SK-N-SH (cell line): Measurements from ENCODE around the gene CGB2.

Experiments
- CHD2 ChIP-seq: fragments of 150-350 bp; IDR thresholded peaks from 2 replicates; pipeline ENCODE4 v1.6.1; 2018; ENCODE audit warnings: low read length; ENCODE audit not compliant: partially characterized antibody
- EP300 ChIP-seq, 2 experiments: IDR thresholded peaks; 2 replicates each; pipeline versions ENCODE4 v1.4.0 to v1.6.1; 2012; ENCODE audit warnings: borderline replicate concordance in 1 of 2, low read depth in 1 of 2, low read length in 1 of 2
- FOXM1 ChIP-seq: IDR thresholded peaks from 2 replicates; pipeline ENCODE4 v1.4.0; 2012; ENCODE audit warnings: low read depth, mild to moderate bottlenecking
- POLR2AphosphoS5 ChIP-seq: IDR thresholded peaks from 2 replicates; pipeline ENCODE4 v1.6.1; 2012; ENCODE audit warnings: low read depth, low read length
- RAD21 ChIP-seq: IDR thresholded peaks from 2 replicates; pipeline ENCODE4 v1.6.1; 2012; ENCODE audit warnings: mild to moderate bottlenecking, low read length
- RFX5 ChIP-seq: IDR thresholded peaks from 2 replicates; pipeline ENCODE4 v1.6.1; 2012; ENCODE audit warnings: mild to moderate bottlenecking, improper control_type of control experiment, low read length
- SIN3A ChIP-seq: IDR thresholded peaks from 2 replicates; pipeline ENCODE4 v1.6.1; 2012; ENCODE audit warnings: low read depth, mild to moderate bottlenecking, low read length, moderate library complexity, borderline replicate concordance
- TAF1 ChIP-seq: IDR thresholded peaks from 2 replicates; pipeline ENCODE4 v1.6.1; 2012; ENCODE audit warnings: low read depth, mild to moderate bottlenecking, low read length, moderate library complexity, borderline replicate concordance
- YY1 ChIP-seq: IDR thresholded peaks from 2 replicates; pipeline ENCODE4 v1.4.0; 2012; ENCODE audit warnings: low read depth, mild to moderate bottlenecking
- TF ChIP-seq, protein P1 (sequence below): fragments of 200-600 bp; sonication (generic); IDR thresholded peaks from 2 replicates; pipeline ENCODE4 v1.6.1; 2017; ENCODE audit warnings: antibody characterized with exemption, mild to moderate bottlenecking, moderate library complexity
- TF ChIP-seq, protein P2 (sequence below): fragments of 150-350 bp; IDR thresholded peaks from 2 replicates; pipeline ENCODE4 v1.6.1; 2016; ENCODE audit warnings: mild to moderate bottlenecking, low read depth, low read length
- TF ChIP-seq, protein P3 (sequence below): IDR thresholded peaks from 2 replicates; pipeline ENCODE4 v1.4.0; 2012; ENCODE audit warnings: low read depth, borderline replicate concordance

DNA sequence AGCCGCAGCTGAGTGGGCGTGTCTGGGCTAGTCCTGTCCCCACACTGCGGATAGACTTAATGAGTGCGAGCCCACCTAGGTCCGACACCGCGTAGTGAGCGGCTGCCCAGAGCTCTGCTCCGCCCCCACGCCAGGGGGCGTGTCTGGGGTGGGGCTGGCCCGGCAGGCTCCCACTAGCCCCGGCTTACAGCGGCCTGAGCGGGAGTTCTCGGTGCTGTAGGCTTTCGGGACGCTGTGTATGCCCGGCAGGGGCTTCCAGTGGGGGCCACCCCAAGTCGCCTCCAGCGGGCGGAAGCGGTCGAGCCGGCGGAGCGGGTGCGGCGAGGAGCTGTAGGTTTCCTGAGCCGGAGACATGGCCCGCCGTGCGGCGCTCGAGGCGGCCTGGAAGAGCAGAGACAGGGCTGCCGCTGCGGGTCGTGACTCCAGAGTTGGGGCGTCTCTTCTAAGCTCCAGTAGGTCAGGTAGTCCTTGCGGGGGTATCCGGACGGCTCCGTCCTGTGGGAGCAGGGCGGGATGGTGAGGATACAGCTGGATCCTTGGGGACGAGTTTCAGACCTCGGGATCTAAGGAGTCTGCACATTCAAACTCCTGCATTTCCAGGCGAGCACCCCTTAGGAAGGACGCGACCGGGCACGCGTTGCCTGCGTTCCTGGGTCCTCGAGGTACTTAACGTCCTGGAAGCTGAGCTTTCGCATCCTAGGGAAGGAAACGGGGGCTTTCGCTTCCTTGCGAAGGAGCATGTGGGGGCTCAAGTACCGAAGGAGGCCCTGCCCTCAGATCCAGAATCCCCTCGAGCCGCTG, 24.6 kb downstream of the CGB2 start:
- TF ChIP-seq, protein P1, sequence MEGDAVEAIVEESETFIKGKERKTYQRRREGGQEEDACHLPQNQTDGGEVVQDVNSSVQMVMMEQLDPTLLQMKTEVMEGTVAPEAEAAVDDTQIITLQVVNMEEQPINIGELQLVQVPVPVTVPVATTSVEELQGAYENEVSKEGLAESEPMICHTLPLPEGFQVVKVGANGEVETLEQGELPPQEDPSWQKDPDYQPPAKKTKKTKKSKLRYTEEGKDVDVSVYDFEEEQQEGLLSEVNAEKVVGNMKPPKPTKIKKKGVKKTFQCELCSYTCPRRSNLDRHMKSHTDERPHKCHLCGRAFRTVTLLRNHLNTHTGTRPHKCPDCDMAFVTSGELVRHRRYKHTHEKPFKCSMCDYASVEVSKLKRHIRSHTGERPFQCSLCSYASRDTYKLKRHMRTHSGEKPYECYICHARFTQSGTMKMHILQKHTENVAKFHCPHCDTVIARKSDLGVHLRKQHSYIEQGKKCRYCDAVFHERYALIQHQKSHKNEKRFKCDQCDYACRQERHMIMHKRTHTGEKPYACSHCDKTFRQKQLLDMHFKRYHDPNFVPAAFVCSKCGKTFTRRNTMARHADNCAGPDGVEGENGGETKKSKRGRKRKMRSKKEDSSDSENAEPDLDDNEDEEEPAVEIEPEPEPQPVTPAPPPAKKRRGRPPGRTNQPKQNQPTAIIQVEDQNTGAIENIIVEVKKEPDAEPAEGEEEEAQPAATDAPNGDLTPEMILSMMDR = peak; percentile 39
- no peak for TF ChIP-seq SIN3A
- no peak for TF ChIP-seq POLR2AphosphoS5
- TF ChIP-seq, protein P2, sequence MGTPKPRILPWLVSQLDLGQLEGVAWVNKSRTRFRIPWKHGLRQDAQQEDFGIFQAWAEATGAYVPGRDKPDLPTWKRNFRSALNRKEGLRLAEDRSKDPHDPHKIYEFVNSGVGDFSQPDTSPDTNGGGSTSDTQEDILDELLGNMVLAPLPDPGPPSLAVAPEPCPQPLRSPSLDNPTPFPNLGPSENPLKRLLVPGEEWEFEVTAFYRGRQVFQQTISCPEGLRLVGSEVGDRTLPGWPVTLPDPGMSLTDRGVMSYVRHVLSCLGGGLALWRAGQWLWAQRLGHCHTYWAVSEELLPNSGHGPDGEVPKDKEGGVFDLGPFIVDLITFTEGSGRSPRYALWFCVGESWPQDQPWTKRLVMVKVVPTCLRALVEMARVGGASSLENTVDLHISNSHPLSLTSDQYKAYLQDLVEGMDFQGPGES = no peak
- TF ChIP-seq EP300 (IDR thresholded peaks at IDR 0.05; ENCODE audit: borderline replicate concordance in 1 of 2, low read depth in 1 of 2, low read length in 1 of 2) = no peak
- TF ChIP-seq CHD2 = no peak
- no peak for TF ChIP-seq RAD21
- no peak for TF ChIP-seq RFX5
- no peak for TF ChIP-seq YY1
- no peak for TF ChIP-seq FOXM1
- 0 out of 2 replicates have a peak, but pooled peaks have one; percentile 29 for TF ChIP-seq TAF1
- TF ChIP-seq, protein P3, sequence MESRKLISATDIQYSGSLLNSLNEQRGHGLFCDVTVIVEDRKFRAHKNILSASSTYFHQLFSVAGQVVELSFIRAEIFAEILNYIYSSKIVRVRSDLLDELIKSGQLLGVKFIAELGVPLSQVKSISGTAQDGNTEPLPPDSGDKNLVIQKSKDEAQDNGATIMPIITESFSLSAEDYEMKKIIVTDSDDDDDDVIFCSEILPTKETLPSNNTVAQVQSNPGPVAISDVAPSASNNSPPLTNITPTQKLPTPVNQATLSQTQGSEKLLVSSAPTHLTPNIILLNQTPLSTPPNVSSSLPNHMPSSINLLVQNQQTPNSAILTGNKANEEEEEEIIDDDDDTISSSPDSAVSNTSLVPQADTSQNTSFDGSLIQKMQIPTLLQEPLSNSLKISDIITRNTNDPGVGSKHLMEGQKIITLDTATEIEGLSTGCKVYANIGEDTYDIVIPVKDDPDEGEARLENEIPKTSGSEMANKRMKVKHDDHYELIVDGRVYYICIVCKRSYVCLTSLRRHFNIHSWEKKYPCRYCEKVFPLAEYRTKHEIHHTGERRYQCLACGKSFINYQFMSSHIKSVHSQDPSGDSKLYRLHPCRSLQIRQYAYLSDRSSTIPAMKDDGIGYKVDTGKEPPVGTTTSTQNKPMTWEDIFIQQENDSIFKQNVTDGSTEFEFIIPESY = no peak
